Duodenal mucosa (tissue), 2 donors: Measurements from ENCODE around the gene TECPR2.

ENCODE experiments used
- H3K27ac ChIP-seq: one replicate; pipeline ENCODE4 v1.7.0; 2013; ENCODE audit warnings: low read depth, low read length
- H3K27me3 ChIP-seq, 2 donors: one replicate each; pipeline ENCODE4 v1.7.0; 2013; ENCODE audit warnings: low read length in 2 of 2, control low read depth in 1 of 2; ENCODE audit not compliant: insufficient read depth in 2 of 2, control insufficient read depth in 1 of 2
- H3K36me3 ChIP-seq, 2 donors: one replicate each; pipeline ENCODE4 v1.7.0; 2013; ENCODE audit warnings: low read length in 2 of 2, control low read depth in 1 of 2; ENCODE audit not compliant: insufficient read depth in 2 of 2, control insufficient read depth in 1 of 2
- H3K4me1 ChIP-seq, 2 donors: one replicate each; pipeline ENCODE4 v1.7.0; 2013; ENCODE audit warnings: low read length in 2 of 2, control low read depth in 1 of 2; ENCODE audit not compliant: insufficient read depth in 2 of 2, control insufficient read depth in 1 of 2
- H3K4me3 ChIP-seq, 2 donors: one replicate each; pipeline ENCODE4 v1.7.0; 2013; ENCODE audit warnings: low read length in 2 of 2, low read depth in 1 of 2
- H3K9ac ChIP-seq, 2 donors: one replicate each; pipeline ENCODE4 v1.7.0; 2013; ENCODE audit warnings: low read length in 2 of 2, low read depth in 1 of 2
- H3K9me3 ChIP-seq, 2 donors: one replicate each; pipeline ENCODE4 v1.7.0; 2013; ENCODE audit warnings: low read length in 2 of 2, control low read depth in 1 of 2; ENCODE audit not compliant: control insufficient read depth in 1 of 2

TECPR2 gene

GRCh38 chr14:102418853-102419240, 56.1 kb downstream of the TECPR2 start:
- no peak overlapping the region for H3K27ac ChIP-seq

GRCh38 chr14:102419276-102419675, 56.5 kb downstream of the TECPR2 start:
- H3K27ac ChIP-seq: no peak overlapping the region
- peaks cover 4 to 19% of the 10 kb centered on the region in 2 donors for H3K36me3 ChIP-seq
- H3K9ac ChIP-seq: no peak overlapping the region
- no peaks in the 10 kb centered on the region for H3K27me3 ChIP-seq
- no peaks in the 10 kb centered on the region for H3K9me3 ChIP-seq
- H3K4me1 ChIP-seq: no peaks in the 10 kb centered on the region
- H3K4me3 ChIP-seq: no peak overlapping the region

More at GRCh38 chr14:102418853-102419240, 56.1 kb downstream of the TECPR2 start:
- Histone ChIP-seq H3K36me3 (peaks cover 4 to 19% of the 10 kb centered on the region in 2 donors), H3K9me3 (no peaks in the 10 kb centered on the region), H3K27me3 (no peaks in the 10 kb centered on the region), H3K4me3 (no peak overlapping the region), H3K4me1 (no peaks in the 10 kb centered on the region), H3K9ac (no peak overlapping the region)

- peaks cover 4 to 14% of the 10 kb centered on the region in 2 donors for H3K36me3 ChIP-seq
- H3K9me3 ChIP-seq: no peaks in the 10 kb centered on the region
- no peaks in the 10 kb centered on the region for H3K27me3 ChIP-seq
- H3K27ac ChIP-seq: no peak overlapping the region
- H3K9ac ChIP-seq: no peak overlapping the region
- no peaks in the 10 kb centered on the region for H3K4me1 ChIP-seq
- H3K4me3 ChIP-seq: no peak overlapping the region
These were observed 57.0 kb downstream of the TECPR2 start for GRCh38 chr14:102419716-102420115.

- no peak overlapping the region for H3K9ac ChIP-seq
- peaks cover 4 to 9% of the 10 kb centered on the region in 2 donors for H3K36me3 ChIP-seq
- H3K9me3 ChIP-seq: no peaks in the 10 kb centered on the region
- no peak overlapping the region for H3K4me3 ChIP-seq
- H3K4me1 ChIP-seq: no peaks in the 10 kb centered on the region
- H3K27ac ChIP-seq: no peak overlapping the region
- no peaks in the 10 kb centered on the region for H3K27me3 ChIP-seq
These were observed 58.8 kb downstream of the TECPR2 start for GRCh38 chr14:102421411-102422057.

GRCh38 chr14:102424520-102424919, 61.8 kb downstream of the TECPR2 start:
- H3K9me3 ChIP-seq: no peaks in the 10 kb centered on the region
- no peaks in the 10 kb centered on the region for H3K4me1 ChIP-seq
- H3K36me3 ChIP-seq: peaks cover 0 to 13% of the 10 kb centered on the region in 2 donors
- H3K27ac ChIP-seq: no peak overlapping the region
- no peaks in the 10 kb centered on the region for H3K27me3 ChIP-seq
- no peak overlapping the region for H3K4me3 ChIP-seq
- H3K9ac ChIP-seq: no peak overlapping the region

GRCh38 chr14:102424923-102425322, 62.2 kb downstream of the TECPR2 start:
- H3K36me3 ChIP-seq: peaks cover 0 to 13% of the 10 kb centered on the region in 2 donors
- no peaks in the 10 kb centered on the region for H3K4me1 ChIP-seq
- no peaks in the 10 kb centered on the region for H3K27me3 ChIP-seq
- H3K9ac ChIP-seq: no peak overlapping the region
- no peaks in the 10 kb centered on the region for H3K9me3 ChIP-seq
- H3K27ac ChIP-seq: no peak overlapping the region
- no peak overlapping the region for H3K4me3 ChIP-seq

- Histone ChIP-seq H3K4me1 (no peaks in the 10 kb centered on the region), H3K9ac (no peak overlapping the region), H3K4me3 (no peak overlapping the region), H3K36me3 (peaks cover 0 to 17% of the 10 kb centered on the region in 2 donors), H3K27me3 (no peaks in the 10 kb centered on the region), H3K27ac (no peak overlapping the region), H3K9me3 (no peaks in the 10 kb centered on the region)
These were observed 64.1 kb downstream of the TECPR2 start for GRCh38 chr14:102426796-102427195.

GRCh38 chr14:102427642-102428041, 64.9 kb downstream of the TECPR2 start:
- H3K36me3 ChIP-seq: peaks cover 0 to 21% of the 10 kb centered on the region in 2 donors
- H3K9ac ChIP-seq: no peak overlapping the region
- no peaks in the 10 kb centered on the region for H3K27me3 ChIP-seq
- no peaks in the 10 kb centered on the region for H3K4me1 ChIP-seq
- no peak overlapping the region for H3K4me3 ChIP-seq
- no peaks in the 10 kb centered on the region for H3K9me3 ChIP-seq
- no peak overlapping the region for H3K27ac ChIP-seq

GRCh38 chr14:102430212-102430908, 67.6 kb downstream of the TECPR2 start:
- Histone ChIP-seq H3K27ac (no peak overlapping the region), H3K36me3 (peaks cover 12 to 32% of the 10 kb centered on the region in 2 donors), H3K4me1 (no peaks in the 10 kb centered on the region), H3K9ac (no peak overlapping the region), H3K27me3 (no peaks in the 10 kb centered on the region), H3K9me3 (no peaks in the 10 kb centered on the region), H3K4me3 (no peak overlapping the region)

GRCh38 chr14:102431751-102432150, 69.0 kb downstream of the TECPR2 start:
- H3K4me1 ChIP-seq: no peaks in the 10 kb centered on the region
- H3K9ac ChIP-seq: no peak overlapping the region
- no peak overlapping the region for H3K27ac ChIP-seq
- H3K36me3 ChIP-seq: peaks cover 12 to 38% of the 10 kb centered on the region in 2 donors
- no peaks in the 10 kb centered on the region for H3K27me3 ChIP-seq
- H3K9me3 ChIP-seq: no peaks in the 10 kb centered on the region
- H3K4me3 ChIP-seq: no peak overlapping the region
